GM21529 (cell line): Measurements from ENCODE around the gene KRT14.
"Not testable (repeated sequence)": the region's sequence is repeated elsewhere in the genome, so short reads cannot be mapped to it uniquely, and the experiment has no call there.

Source experiments
- ATAC-seq: cut with Tn5 transposase; IDR thresholded peaks from one replicate; pipeline ENCODE4 v1.9.1; 2021; ENCODE audit not compliant: unreplicated experiment

Gene KRT14

GRCh38 chr17:41586863-41587495, at the start of gene KRT14:
Gene KRT14, minus strand, starts transcription at chr17:41586895. Its CDS starts 61 bp downstream, at chr17:41586834.
- no peak for ATAC-seq

- ATAC-seq = no peak
Measured at GRCh38 chr17:41635121-41636097, 48.7 kb upstream of the KRT14 start.

- no peak for ATAC-seq
Measured at GRCh38 chr17:41634639-41635038, 47.9 kb upstream of the KRT14 start.

- ATAC-seq = no peak
Measured at GRCh38 chr17:41633556-41634199, 47.0 kb upstream of the KRT14 start.

- ATAC-seq = no peak
Measured at GRCh38 chr17:41632482-41633105, 45.9 kb upstream of the KRT14 start.

GRCh38 chr17:41631898-41632285, 45.2 kb upstream of the KRT14 start:
- no peak for ATAC-seq

- no peak for ATAC-seq
Measured at GRCh38 chr17:41631025-41631897, 44.6 kb upstream of the KRT14 start.

GRCh38 chr17:41629826-41630670, 43.4 kb upstream of the KRT14 start:
- ATAC-seq = no peak

- no peak for ATAC-seq
Measured at GRCh38 chr17:41629316-41629715, 42.6 kb upstream of the KRT14 start.

- ATAC-seq = not testable (repeated sequence)
Measured at GRCh38 chr17:41628621-41629255, 42.0 kb upstream of the KRT14 start.

- ATAC-seq = not testable (repeated sequence)
Measured at GRCh38 chr17:41628073-41628370, 41.3 kb upstream of the KRT14 start.

- ATAC-seq = no peak
Measured at GRCh38 chr17:41627316-41628072, 40.8 kb upstream of the KRT14 start.

GRCh38 chr17:41626914-41627295, 40.2 kb upstream of the KRT14 start:
- not testable (repeated sequence) for ATAC-seq

GRCh38 chr17:41626028-41626913, 39.6 kb upstream of the KRT14 start:
- not testable (repeated sequence) for ATAC-seq

- no peak for ATAC-seq
Measured at GRCh38 chr17:41625602-41626001, 38.9 kb upstream of the KRT14 start.

- no peak for ATAC-seq
Measured at GRCh38 chr17:41624208-41625101, 37.8 kb upstream of the KRT14 start, which contains the start of gene KRT17. Gene KRT17, minus strand, starts transcription at chr17:41624575. Its CDS starts 66 bp downstream, at chr17:41624509.
